IMR-90 (cell line): ENCODE measurements around the gene RUFY1. TPM values are rescaled to one million over a fixed set of nuclear protein-coding genes. Genes with fewer than 3 reads are reported as not detected.

Source experiments
- ATAC-seq: fragments of 200-7000 bp; cut with Tn5 transposase; 2 replicates; pipeline ENCODE4 v1.9.1; 2020; ENCODE audit warnings: low read depth, mild to moderate bottlenecking, moderate library complexity
- BruUV-seq: library from RNA; stranded (reverse); fragments of 400-500 nt; replicated peaks from 2 replicates; lab custom pipeline; 2021; lab: Mats Ljungman, UMichigan
- CTCF ChIA-PET: fragments of 300-600 bp; formaldehyde crosslinking; extraction: SDS; loops from one replicate; lab custom pipeline; 2021; ENCODE audit warnings: antibody characterized with exemption; lab: Yijun Ruan, JAX
- POLR2A ChIA-PET: fragments of 300-600 bp; sonication (Branson Sonifier 250); formaldehyde crosslinking; loops from one replicate; lab custom pipeline; 2022; ENCODE audit warnings: antibody characterized with exemption; ENCODE audit not compliant: unreplicated experiment; lab: Charles Lee
- DNase-seq: peaks from one replicate; pipeline ENCODE4 v3.0.0; 2013
- H2AFZ ChIP-seq: replicated peaks from 2 replicates; pipeline ENCODE3; 2013; ENCODE audit warnings: low read length, mild to moderate bottlenecking; ENCODE audit not compliant: poor library complexity
- H2AK5ac ChIP-seq: 2 replicates; pipeline ENCODE4 v1.6.1; 2013; ENCODE audit warnings: low read depth, low read length, inconsistent platforms
- H2AK9ac ChIP-seq: replicated peaks from 2 replicates; pipeline ENCODE3; 2013; ENCODE audit warnings: mild to moderate bottlenecking, low read depth, low read length, moderate library complexity; ENCODE audit not compliant: poor library complexity
- H2BK120ac ChIP-seq: 2 replicates; pipeline ENCODE4 v1.6.1; 2013; ENCODE audit warnings: low read depth, low read length, inconsistent platforms
- H2BK15ac ChIP-seq: 3 replicates; pipeline ENCODE4 v1.6.1; 2013; ENCODE audit warnings: low read depth, low read length, inconsistent platforms
- H2BK20ac ChIP-seq: 2 replicates; pipeline ENCODE4 v1.6.1; 2013; ENCODE audit warnings: low read depth, mild to moderate bottlenecking, inconsistent platforms, low read length, moderate library complexity
- H2BK5ac ChIP-seq: 2 replicates; pipeline ENCODE4 v1.6.1; 2013; ENCODE audit warnings: mild to moderate bottlenecking, low read depth, low read length, inconsistent platforms; ENCODE audit not compliant: poor library complexity, severe bottlenecking
- H3K14ac ChIP-seq: replicated peaks from 2 replicates; pipeline ENCODE4 v1.6.1; 2013; ENCODE audit warnings: low read depth, low read length, inconsistent platforms
- H3K18ac ChIP-seq: 2 replicates; pipeline ENCODE4 v1.6.1; 2013; ENCODE audit warnings: low read depth, low read length, control low read depth
- H3K23ac ChIP-seq: 2 replicates; pipeline ENCODE4 v1.6.1; 2013; ENCODE audit warnings: low read depth, low read length, inconsistent platforms
- H3K27ac ChIP-seq: 2 replicates; pipeline ENCODE4 v1.5.1; 2013; ENCODE audit warnings: mild to moderate bottlenecking, control low read depth, low read length; ENCODE audit not compliant: insufficient read depth
- H3K27me3 ChIP-seq: 2 replicates; pipeline ENCODE4 v1.6.1; 2013; ENCODE audit warnings: low read length; ENCODE audit not compliant: control insufficient read depth, insufficient read depth
- H3K36me3 ChIP-seq: 2 replicates; pipeline ENCODE4 v1.6.1; 2013; ENCODE audit warnings: low read length, mixed read lengths; ENCODE audit not compliant: control insufficient read depth, insufficient read depth
- H3K4ac ChIP-seq: 2 replicates; pipeline ENCODE4 v1.6.1; 2013; ENCODE audit warnings: low read depth, low read length, inconsistent platforms
- H3K4me1 ChIP-seq: 2 replicates; pipeline ENCODE4 v1.6.1; 2013; ENCODE audit warnings: low read length, mixed read lengths; ENCODE audit not compliant: control insufficient read depth, insufficient read depth
- H3K4me2 ChIP-seq: 2 replicates; pipeline ENCODE4 v1.6.1; 2013; ENCODE audit warnings: low read depth, mild to moderate bottlenecking, control low read depth, low read length, moderate library complexity
- H3K4me3 ChIP-seq: 2 replicates; pipeline ENCODE4 v1.5.1; 2013; ENCODE audit warnings: low read depth, mild to moderate bottlenecking, control low read depth, low read length, moderate library complexity; ENCODE audit not compliant: insufficient read depth
- H3K56ac ChIP-seq: 2 replicates; pipeline ENCODE4 v1.6.1; 2013; ENCODE audit warnings: low read length, inconsistent platforms; ENCODE audit not compliant: insufficient read depth; ENCODE audit errors: extremely low read depth
- H3K79me1 ChIP-seq, 2 experiments: 2 replicates each; pipeline ENCODE4 v1.6.1; 2013; ENCODE audit warnings: low read length in 2 of 2, inconsistent platforms in 1 of 2, low read depth in 1 of 2
- H3K9ac ChIP-seq: 2 replicates; pipeline ENCODE4 v1.6.1; 2013; ENCODE audit warnings: low read depth, low read length, control low read depth
- H3K9me1 ChIP-seq: 2 replicates; pipeline ENCODE4 v1.6.1; 2013; ENCODE audit warnings: low read length, inconsistent platforms; ENCODE audit not compliant: insufficient read depth
- H3K9me3 ChIP-seq: 2 replicates; pipeline ENCODE4 v1.6.1; 2013; ENCODE audit warnings: low read length; ENCODE audit not compliant: control insufficient read depth, insufficient read depth
- H4K20me1 ChIP-seq: 2 replicates; pipeline ENCODE4 v1.6.1; 2013; ENCODE audit warnings: low read length, inconsistent platforms; ENCODE audit not compliant: insufficient read depth
- H4K5ac ChIP-seq: 2 replicates; pipeline ENCODE4 v1.6.1; 2013; ENCODE audit warnings: mild to moderate bottlenecking, low read depth, low read length, control low read depth
- H4K8ac ChIP-seq, 2 experiments: 2 replicates each; pipeline ENCODE4 v1.6.1; 2013; ENCODE audit warnings: low read depth in 2 of 2, low read length in 2 of 2, control low read depth in 1 of 2, inconsistent platforms in 1 of 2
- H4K91ac ChIP-seq: 2 replicates; pipeline ENCODE4 v1.6.1; 2013; ENCODE audit warnings: low read depth, low read length, inconsistent platforms; ENCODE audit not compliant: insufficient read depth
- WGBS, 2 experiments: methylation state at CpG; one replicate each; pipeline versions ENCODE4 v1.1.5 to v1.1.7; 2013; ENCODE audit warnings: missing lambda C conversion rate in 2 of 2; ENCODE audit not compliant: insufficient read length in 1 of 2; ENCODE audit errors: extremely low coverage in 2 of 2; 5-methylcytosine and 5-hydroxymethylcytosine counted together
- dilution Hi-C: fragments of 300-500 bp; cut with HindIII; formaldehyde crosslinking; loops from one replicate; pipeline ENCODE4 v1.14.3; 2018; ENCODE audit warnings: low sequenced_read_pairs; ENCODE audit not compliant: unreplicated experiment
- in situ Hi-C: fragments of 300-500 bp; cut with MboI; formaldehyde crosslinking; loops from 3 replicates; pipeline ENCODE4 v1.14.3; 2019; ENCODE audit warnings: low sequenced_read_pairs, inconsistent platforms, mixed read lengths
- intact Hi-C: fragments of 100-400 bp; cut with micrococcal nuclease; formaldehyde crosslinking; loops from 2 replicates; pipeline ENCODE4 v1.10.0; 2022
- polyA plus RNA-seq, 3 experiments: library from polyadenylated mRNA; depleted of rRNA; stranded (reverse); fragments of >200 nt; gene quantifications; 2 replicates each; pipeline ENCODE4 v1.2.3, GENCODE V29; 2012; ENCODE audit warnings: low replicate concordance in 1 of 3
- total RNA-seq: library from RNA; depleted of rRNA; stranded (reverse); fragments of >200 nt; gene quantifications from 2 replicates; pipeline ENCODE4 v1.2.3, GENCODE V29; 2012
- TF ChIP-seq, protein P1 (sequence below): fragments of 150-350 bp; IDR thresholded peaks from 2 replicates; pipeline ENCODE4 v1.6.1; 2017; ENCODE audit warnings: mild to moderate bottlenecking, antibody characterized with exemption, low read length, low read depth
- TF ChIP-seq, protein P2 (sequence below): fragments of 150-350 bp; IDR thresholded peaks from 2 replicates; pipeline ENCODE4 v1.6.1; 2016; ENCODE audit warnings: low read depth, mild to moderate bottlenecking, low read length, moderate library complexity, borderline replicate concordance

The RUFY1 gene
- total and polyA plus RNA-seq, 2 of the 4 experiments (the other 2 are of a cell fraction), result 19.5 to 21.8 TPM

DNA sequence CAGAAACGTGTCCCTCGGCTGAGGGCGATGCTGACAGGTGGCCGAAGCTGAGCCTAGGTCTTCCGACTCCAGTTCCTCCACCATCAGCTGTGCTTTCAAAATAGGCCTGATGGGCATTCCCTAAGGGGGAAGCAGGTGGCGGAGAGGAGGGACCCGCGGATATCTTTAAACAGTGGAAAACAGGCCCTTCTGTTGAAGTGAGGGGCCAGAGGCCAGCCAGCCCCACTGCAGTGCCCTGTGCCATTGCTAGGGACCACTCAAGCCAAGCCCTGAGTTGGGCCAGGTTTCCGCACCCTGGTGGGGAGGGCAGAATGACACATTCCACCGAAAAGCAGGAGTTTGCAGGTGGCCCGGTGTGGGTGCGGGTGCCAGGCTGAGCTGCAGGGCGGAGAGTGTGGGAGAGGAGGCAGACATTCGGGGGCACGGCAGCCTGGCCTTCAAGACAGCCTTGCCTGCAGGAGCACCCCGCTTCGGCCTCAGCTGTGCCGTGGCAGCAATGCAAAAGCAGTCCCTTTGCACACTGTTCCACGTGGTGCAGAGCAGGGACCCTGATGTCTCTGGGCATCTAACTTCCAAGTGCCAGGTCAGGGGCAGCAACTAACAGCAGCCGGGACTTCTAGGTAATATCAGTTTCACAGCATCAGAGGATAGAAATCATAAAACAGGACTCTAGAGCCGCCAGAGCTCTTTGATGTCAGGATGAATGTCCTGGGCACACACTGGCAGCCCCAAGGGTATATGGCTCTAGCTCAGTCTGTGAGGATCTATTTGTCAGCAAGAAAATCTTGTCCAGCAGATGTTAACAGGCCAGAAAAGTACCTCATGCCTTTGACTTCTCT, 55.9 kb downstream of the RUFY1 start:
- DNase-seq (no peak), ATAC-seq (no peak)
- peak overlapping the region; percentile 19; the same call in 1 of the 2 replicates for H3K27ac ChIP-seq
- no peak overlapping the region for H4K91ac ChIP-seq
- 88% methylated on average over 14 of the region's 21 CpGs; no CpG with 5 or more reads in 1 of the 2 experiments for WGBS, 2 experiments
- no peak overlapping the region for H4K8ac ChIP-seq
- H3K9me3 ChIP-seq, result no peaks in the 10 kb centered on the region
- no peak overlapping the region for H2AFZ ChIP-seq
- H2BK5ac ChIP-seq, result no peak overlapping the region
- H2BK15ac ChIP-seq, result no peak overlapping the region
- H3K14ac ChIP-seq, result no peak overlapping the region
- CTCF ChIA-PET, result interaction anchor here (1.0 kb wide), 1 partner anchor 8 kb away, joined by 6 read pairs; no protein-coding TSS in a partner anchor
- H3K79me1 ChIP-seq, result peaks cover 7 to 31% of the 10 kb centered on the region in 2 experiments; a peak in 3 of 4 replicates
- intact Hi-C loops (no loop called here), dilution Hi-C loops (no loop called here), in situ Hi-C loops (no loop called here)
- POLR2A ChIA-PET, result no interaction called here
- H2BK120ac ChIP-seq, result no peak overlapping the region
- H4K5ac ChIP-seq, result no peak overlapping the region
- H3K4me1 ChIP-seq, result peaks cover 5% of the 10 kb centered on the region
- H3K23ac ChIP-seq, result no peak overlapping the region
- no peak overlapping the region for H3K56ac ChIP-seq
- H3K27me3 ChIP-seq, result no peaks in the 10 kb centered on the region
- H3K18ac ChIP-seq, result no peak overlapping the region
- no peak overlapping the region for H2AK5ac ChIP-seq
- no peak overlapping the region for H3K4me3 ChIP-seq
- BruUV-seq, result no TSS peak
- no peak overlapping the region for H3K4me2 ChIP-seq
- peaks cover 57% of the 10 kb centered on the region for H4K20me1 ChIP-seq
- TF ChIP-seq, protein P1, sequence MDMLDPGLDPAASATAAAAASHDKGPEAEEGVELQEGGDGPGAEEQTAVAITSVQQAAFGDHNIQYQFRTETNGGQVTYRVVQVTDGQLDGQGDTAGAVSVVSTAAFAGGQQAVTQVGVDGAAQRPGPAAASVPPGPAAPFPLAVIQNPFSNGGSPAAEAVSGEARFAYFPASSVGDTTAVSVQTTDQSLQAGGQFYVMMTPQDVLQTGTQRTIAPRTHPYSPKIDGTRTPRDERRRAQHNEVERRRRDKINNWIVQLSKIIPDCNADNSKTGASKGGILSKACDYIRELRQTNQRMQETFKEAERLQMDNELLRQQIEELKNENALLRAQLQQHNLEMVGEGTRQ, result no peak
- TF ChIP-seq, protein P2, sequence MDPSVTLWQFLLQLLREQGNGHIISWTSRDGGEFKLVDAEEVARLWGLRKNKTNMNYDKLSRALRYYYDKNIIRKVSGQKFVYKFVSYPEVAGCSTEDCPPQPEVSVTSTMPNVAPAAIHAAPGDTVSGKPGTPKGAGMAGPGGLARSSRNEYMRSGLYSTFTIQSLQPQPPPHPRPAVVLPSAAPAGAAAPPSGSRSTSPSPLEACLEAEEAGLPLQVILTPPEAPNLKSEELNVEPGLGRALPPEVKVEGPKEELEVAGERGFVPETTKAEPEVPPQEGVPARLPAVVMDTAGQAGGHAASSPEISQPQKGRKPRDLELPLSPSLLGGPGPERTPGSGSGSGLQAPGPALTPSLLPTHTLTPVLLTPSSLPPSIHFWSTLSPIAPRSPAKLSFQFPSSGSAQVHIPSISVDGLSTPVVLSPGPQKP, result no peak
- no peak overlapping the region for H2AK9ac ChIP-seq
- peaks cover 66% of the 10 kb centered on the region for H3K36me3 ChIP-seq
- no peaks in the 10 kb centered on the region; the same call in 1 of the 2 replicates for H3K9me1 ChIP-seq
- H2BK20ac ChIP-seq, result no peak overlapping the region
- no peak overlapping the region for H3K9ac ChIP-seq
- H3K4ac ChIP-seq, result no peak overlapping the region
